GM13977 (cell line): ENCODE results near the gene AMPD2.

ENCODE experiments used
- DNase-seq: peaks from one replicate; pipeline ENCODE4 v3.0.0; 2012; ENCODE audit warnings: low spot score
- CTCF ChIP-seq: IDR thresholded peaks from 2 replicates; pipeline ENCODE4 v1.5.1; 2012; ENCODE audit warnings: mild to moderate bottlenecking, control low read depth; ENCODE audit not compliant: insufficient read depth; ENCODE audit errors: extremely low read depth, missing control alignments
- in situ Hi-C: fragments of 300-500 bp; cut with MboI; formaldehyde crosslinking; loops from one replicate; pipeline ENCODE4 v1.12.0; 2022; ENCODE audit warnings: low sequenced_read_pairs, low pct_unique_long_range_greater_than_20kb, mixed read lengths, inconsistent platforms; ENCODE audit not compliant: unreplicated experiment

The AMPD2 gene

GRCh38 chr1:109644670-109645069, 25.0 kb downstream of the AMPD2 start:
- in situ Hi-C loops = loop anchor here (5.0 to 10.0 kb wide), 2 partner anchors 128 to 340 kb away; partner anchors contain the start of gene AHCYL1
- DNase-seq = no peak
- no peak for TF ChIP-seq CTCF

- in situ Hi-C loops = loop anchor here (10.0 kb wide), 1 partner anchor 335 kb away; the partner anchor contains the start of gene AHCYL1
- peak; percentile 37 for TF ChIP-seq CTCF
- no peak for DNase-seq
Measured at GRCh38 chr1:109649491-109649914, 29.9 kb downstream of the AMPD2 start.

GRCh38 chr1:109650609-109651008, 31.0 kb downstream of the AMPD2 start:
- in situ Hi-C loops = no loop called here
- DNase-seq = no peak
- TF ChIP-seq CTCF = no peak

- TF ChIP-seq CTCF = no peak
- DNase-seq = no peak
- in situ Hi-C loops = no loop called here
Measured at GRCh38 chr1:109652402-109652801, 32.8 kb downstream of the AMPD2 start.

- no peak for TF ChIP-seq CTCF
- DNase-seq = no peak
- in situ Hi-C loops = no loop called here
Measured at GRCh38 chr1:109653306-109653705, 33.7 kb downstream of the AMPD2 start.

GRCh38 chr1:109654519-109654918, 34.9 kb downstream of the AMPD2 start:
- in situ Hi-C loops = no loop called here
- DNase-seq = no peak
- no peak for TF ChIP-seq CTCF
